GM18498 (cell line): ENCODE results near the gene POLR3GL.
"Not testable (repeated sequence)": the region's sequence is repeated elsewhere in the genome, so short reads cannot be mapped to it uniquely, and the experiment has no call there.

Experiments used
- ATAC-seq: cut with Tn5 transposase; IDR thresholded peaks from one replicate; pipeline ENCODE4 v1.9.1; 2021; ENCODE audit warnings: mild to moderate bottlenecking, moderate library complexity; ENCODE audit not compliant: unreplicated experiment

Gene POLR3GL, protein sequence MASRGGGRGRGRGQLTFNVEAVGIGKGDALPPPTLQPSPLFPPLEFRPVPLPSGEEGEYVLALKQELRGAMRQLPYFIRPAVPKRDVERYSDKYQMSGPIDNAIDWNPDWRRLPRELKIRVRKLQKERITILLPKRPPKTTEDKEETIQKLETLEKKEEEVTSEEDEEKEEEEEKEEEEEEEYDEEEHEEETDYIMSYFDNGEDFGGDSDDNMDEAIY

DNA sequence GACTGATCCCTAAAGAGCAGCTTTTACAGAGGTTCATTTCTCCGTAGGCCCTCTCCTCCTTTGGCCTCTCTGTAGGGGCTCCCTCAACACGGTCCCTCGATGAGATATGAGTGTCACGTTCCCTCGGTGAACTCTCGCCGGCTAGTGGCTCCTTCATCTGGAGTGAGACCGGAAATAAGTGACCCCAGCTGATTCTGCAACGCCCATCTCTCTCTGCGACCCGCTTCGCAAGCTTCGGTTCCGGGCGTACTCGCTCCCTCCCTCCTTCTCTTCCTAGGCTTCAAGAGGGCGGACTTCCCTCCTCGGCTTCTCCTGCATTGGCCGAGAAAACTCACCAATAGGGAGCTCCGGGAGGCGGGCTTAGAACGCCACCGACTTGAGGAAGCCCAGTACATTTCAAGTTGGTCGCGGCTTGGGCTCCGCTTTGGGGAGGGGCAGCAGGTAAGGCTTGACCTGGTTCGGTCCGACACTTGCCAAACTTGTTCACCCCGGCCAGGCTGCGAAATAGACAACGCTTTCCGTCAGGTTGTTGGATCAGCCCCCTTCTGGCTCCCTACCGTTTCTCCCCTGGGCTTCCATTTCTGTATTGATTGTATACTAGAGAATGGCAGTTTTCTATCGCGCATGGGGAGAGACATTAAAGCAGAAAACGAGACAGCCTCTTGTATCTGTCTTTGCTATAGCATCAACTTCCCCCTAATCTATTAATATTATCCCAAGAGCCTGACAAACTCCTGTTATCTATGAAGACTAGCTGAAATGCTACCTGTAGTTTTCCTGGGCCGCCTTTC lies at the start of gene POLR3GL, which contains the start of gene ANKRD34A:
Gene POLR3GL, plus strand, starts transcription at position 363 of the 791 bp plus-strand sequence. CDS start 10,176 bp downstream, outside the sequence.
Gene ANKRD34A, minus strand, starts transcription at position 248 of the 791 bp plus-strand sequence. CDS start 2,816 bp downstream, outside the sequence.
- peak; percentile 94 for ATAC-seq

DNA sequence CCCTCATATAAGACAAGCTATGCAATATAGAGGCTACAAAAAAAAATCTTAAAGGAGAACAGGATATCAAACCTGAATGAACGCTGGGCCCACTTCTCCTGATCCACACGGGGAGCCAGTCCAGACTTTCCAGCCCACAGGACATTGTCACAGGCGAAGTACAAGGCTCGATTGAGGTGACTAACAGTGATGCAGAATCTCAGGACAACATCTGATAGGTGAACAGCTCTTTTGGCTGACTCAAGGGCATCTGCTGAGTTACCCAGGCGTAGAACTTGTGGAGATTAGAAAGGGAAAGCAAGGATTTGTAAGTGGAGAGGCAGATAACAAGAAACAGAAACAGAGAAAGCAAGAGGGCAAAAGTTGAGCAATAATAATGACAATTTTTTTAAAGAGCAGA lies 47.7 kb upstream of the POLR3GL start:
- ATAC-seq, result no peak

DNA sequence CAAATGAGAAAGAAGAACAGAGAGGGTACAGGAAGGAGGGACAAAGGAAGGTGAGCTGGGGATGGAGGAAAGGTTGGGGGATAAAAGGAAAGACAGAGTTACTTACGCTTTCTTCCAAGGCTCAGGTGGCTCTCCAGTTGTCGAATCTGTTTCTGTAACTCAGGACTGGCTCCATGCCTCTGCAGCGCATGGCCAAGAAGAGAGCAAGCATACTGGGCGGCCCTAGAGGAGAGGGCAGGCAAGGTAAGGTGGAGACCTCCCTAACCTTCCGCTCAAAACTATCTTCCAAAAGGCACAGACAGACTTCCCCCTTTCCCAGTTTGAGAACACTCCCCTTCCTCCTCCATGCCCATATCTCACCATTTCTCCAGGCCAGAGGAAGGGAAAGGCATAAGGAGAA lies 46.9 kb upstream of the POLR3GL start:
- ATAC-seq, result no peak

DNA sequence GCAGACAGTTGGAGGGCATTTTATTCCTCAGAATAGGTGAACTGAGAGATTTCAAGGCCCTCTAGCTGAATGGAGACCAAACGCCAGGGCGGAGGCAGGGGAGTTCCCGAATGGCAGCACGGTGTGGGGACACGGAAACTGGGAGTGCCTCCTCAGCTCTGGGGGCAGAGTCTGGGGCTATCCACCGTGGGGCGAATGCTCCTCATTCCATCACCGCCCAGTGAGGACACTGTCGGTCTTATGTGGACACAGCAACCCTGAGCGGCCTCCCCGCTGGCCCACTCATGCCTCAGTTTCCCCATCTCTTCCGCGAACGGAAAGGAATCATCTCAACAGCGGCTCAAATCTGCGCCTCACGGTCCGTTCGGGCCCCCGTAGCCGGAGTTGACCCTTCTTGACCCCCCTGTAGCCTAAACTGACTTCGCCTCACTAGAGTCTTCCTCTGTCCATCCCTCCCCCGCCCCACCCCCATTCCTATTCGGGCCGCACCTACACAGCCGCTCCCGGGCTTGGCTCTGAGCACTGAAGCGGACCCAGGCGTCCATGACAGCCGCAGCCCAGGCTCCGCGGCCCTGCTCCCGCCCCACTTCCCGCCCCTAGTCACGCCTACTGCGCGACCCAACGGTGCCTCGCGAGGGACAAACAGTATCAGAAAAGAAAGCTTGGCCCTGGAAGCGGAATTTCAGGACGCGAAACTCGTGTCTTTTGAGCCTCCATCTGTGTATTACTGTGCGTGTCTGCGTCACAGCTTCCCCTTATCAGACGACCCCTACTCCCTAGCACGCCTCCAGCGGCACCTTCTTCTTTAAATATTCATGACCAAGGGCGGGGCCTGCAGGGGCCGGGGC lies 46.1 kb upstream of the POLR3GL start, which contains the start of gene PEX11B:
Gene PEX11B, minus strand, starts transcription at position 574 of the 848 bp plus-strand sequence. Its CDS starts 29 bp downstream, at position 545.
- peak; percentile 87 for ATAC-seq

DNA sequence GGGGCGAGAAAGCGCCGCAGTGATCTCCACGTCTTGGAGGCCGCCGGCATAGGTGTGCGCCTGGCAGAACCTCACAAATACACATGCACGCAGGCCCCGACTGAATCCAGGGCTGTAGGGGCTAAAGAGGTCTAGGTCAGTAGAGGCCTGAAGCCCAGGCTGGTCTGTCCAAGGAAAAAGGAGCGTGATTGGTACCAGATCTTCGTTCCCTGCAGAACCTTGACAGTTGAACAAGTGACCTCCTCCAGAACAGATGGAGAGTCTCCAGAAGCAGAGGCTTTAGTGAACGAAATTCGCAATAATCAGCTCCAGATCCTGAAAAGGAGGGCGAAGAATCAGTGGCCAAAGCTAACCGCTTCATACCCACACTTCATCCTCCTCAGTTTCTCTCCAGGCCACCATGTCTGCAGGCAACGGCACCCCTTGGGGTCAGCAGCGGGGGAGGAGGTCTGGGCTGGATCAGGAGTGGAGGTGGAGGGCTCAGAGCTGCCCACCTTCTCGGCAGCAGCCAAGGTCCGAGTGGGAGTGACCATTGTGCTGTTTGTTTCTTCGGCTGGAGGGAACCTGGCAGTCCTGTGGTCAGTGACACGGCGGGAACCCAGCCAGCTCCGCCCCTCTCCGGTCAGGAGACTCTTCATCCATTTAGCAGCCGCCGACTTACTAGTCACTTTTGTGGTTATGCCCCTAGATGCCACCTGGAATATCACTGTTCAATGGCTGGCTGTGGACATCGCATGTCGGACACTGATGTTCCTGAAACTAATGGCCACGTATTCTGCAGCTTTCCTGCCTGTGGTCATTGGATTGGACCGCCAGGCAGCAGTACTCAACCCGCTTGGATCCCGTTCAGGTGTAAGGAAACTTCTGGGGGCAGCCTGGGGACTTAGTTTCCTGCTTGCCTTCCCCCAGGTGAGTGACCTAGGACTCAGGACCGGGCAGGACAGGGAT lies 45.2 kb upstream of the POLR3GL start:
- peak; percentile 5 for ATAC-seq

DNA sequence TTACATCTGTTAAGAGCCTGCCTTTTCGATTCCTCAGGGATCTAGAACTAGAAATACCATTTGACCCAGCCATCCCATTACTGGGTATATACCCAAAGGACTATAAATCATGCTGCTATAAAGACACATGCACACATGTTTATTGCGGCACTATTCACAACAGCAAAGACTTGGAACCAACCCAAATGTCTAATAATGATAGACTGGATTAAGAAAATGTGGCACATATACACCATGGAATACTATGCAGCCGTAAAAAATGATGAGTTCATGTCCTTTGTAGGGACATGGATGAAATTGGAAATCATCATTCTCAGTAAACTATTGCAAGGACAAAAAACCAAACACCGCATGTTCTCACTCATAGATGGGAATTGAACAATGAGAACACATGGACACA lies 44.2 kb upstream of the POLR3GL start:
- not testable (repeated sequence) for ATAC-seq

DNA sequence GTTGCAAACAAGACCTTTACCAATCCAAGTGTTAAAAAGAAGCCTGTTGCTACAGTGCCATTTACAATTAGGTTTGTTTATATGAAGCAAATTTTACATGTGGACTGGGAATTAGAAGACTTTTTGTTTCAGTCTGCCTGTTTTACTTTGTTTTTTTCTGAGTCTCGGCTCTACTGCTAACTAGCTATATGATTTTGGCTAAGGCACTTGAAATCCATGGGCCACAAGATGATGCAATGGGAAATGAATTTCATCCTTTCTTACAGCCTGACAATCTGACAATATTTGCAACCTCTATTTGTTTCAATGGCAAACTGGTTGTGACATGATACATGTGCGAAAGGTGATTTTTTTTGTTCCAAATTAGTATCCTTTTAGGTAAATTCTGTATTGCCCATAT lies 42.2 kb upstream of the POLR3GL start:
- no peak for ATAC-seq

DNA sequence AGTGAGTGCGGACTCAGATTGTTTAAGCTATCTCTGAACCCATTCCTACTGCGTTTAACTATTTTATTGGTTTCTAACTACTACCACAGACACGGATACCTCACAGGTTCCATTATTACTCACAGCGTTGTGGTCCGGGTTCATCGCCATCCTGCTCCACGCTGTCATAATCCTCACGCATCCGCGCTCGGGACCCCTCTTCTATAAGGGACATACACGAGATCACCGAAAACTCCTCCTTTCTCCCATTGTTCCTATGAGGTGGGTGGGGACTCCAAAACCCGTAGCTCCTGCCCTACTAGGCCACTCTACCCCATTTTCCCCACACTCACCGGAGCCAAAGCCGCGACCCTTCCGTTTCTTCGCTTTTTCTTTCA lies 37.8 kb upstream of the POLR3GL start:
- ATAC-seq, result peak; percentile 1

DNA sequence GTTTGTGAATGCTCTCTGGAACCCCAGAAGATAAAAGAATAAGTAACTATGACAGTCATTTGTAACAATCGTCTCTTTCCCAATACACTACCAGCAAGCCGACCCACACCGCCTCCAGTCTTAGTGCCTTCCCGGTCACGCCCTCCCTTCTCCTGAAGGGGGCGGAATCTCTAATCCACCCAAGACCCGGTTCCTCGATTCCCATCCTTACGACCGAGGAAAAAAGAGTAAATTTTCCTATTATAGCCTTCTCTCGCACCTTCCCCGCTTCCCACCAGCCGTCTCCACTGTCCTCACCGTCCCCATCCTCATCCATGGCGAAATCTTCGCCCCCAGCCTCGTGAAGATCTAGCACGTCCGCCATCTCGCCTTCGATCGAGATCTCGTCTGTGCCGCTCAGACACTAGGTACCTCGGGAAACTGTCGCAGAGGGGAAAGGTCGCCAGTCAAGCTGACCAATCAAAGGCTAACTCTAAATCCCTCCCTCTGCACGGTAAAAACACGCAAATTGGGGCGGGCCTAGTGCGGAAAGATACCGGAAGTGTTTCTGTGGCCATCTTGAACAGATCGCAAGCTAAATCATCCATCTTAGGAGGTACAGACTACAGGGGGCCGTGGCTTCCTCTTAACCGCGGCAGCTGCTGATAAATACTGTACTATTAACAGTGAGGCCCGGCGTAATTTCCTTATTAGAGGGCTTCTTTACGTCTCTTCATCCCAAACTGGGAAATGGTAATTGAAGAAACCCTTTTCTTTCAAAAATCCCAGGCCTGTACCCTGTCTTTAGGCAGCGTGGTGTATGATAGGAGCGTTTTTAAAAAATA lies 37.2 kb upstream of the POLR3GL start, which contains the start of gene RBM8A:
Gene RBM8A, minus strand, starts transcription at position 422 of the 824 bp plus-strand sequence. Its CDS starts 58 bp downstream, at position 364.
- ATAC-seq, result peak; percentile 97

DNA sequence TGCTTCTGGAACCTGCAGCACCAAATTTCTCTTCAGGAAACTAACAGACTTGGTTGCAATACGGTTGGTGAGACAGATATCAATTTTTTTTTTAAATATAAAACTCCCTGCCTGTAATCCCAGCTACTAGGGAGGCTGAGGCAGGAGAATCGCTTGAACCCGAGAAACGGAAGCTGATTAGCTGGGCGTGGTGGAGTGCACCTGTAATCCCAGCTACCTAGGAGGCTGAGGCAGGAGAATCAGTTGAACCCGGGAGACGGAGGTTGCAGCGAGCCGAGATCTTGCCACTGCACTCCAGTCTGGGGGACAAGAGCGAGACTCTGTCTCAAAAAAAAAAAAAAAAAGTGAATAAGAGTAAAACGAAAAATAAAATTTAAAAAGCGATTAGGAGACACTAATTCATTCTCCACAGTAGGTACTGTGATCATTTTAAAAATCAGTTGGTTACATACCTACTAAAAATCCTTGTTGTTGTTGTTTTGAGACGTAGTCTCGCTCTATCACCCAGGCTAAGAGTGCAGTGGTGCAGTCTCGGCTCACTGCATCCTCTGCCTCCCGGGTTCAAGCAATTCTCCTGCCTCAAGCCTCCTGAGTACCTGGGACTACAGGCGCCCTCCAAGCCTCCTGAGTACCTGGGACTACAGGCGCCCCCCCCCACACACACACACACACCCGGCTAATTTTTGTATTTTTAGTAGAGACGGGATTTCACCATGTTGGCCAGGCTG lies 36.4 kb upstream of the POLR3GL start:
- no peak for ATAC-seq

DNA sequence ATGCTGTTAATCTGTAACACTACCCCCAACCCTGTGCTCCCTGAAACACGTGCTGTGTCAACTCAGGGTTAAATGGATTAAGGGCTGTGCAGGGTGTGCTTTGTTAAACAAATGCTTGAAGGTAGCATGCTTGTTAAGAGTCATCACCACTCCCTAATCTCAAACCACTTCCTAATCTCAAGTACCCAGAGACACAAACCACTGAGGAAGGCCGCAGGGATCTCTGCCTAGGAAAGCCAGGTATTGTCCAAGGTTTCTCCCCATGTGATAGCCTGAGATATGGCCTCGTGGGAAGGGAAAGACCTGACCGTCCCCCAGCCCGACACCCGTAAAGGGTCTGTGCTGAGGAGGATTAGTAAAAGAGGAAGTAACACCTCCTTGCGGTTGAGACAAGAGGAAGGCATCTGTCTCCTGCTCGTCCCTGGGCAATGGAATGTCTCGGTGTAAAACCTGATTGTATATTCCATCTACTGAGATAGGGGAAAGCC lies 31.9 kb upstream of the POLR3GL start:
- not testable (repeated sequence) for ATAC-seq

DNA sequence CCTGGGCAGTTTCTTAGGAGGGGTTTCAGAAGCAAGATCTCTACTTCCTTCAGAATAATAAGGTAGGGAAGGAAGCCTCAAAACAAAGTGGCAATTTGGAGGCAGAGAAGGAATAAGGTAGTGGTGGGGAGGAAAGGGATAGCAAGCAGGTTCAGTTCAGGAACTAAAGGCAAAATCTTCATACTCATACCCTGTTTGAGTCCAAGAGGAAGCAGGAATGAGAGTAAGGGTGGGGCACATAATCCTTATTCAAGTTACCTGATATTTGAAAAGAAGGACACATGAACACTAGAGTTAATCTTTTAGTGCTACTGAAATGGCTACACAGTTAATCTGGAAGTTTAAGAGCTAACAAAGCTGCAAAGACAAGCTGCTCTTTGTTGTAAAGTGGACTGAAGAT lies 28.8 kb upstream of the POLR3GL start:
- no peak for ATAC-seq

DNA sequence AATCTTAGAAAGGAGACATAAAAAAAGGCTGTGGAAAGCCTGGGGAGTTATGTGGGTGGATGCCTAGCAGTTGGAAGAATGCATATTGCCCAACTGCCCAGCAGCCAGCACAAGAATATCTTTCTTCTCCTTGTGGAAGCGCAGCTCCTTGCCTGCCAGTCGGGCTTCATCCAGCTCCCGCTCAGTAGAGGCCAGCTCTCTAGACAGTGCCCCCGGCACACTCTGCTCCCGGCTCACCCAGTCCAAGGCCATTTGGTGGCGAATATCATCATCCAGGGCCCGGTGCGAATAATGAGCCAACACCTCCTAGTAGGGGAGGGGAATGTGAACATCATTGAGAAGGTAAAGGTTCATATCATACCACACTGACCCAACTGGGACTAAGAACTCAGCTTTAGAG lies 28.2 kb upstream of the POLR3GL start:
- ATAC-seq, result no peak

DNA sequence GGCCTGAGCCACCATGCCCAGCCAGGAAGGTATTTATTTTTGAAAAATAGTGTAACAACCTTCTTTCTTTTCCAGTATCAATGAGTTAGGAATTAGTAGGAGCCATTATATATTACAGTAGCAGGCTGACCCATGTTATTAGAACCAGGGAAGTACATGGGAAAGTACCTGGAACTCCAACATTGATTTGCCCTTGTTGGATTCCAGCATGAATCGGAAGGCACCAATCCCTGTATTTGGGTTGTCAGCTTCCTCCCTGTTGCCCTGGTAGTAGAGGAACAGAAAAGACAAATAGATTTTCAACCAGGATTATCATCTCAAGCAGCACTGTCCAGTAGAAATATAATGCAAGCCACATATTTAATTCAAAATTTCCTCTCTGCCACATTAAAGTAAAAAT lies 27.1 kb upstream of the POLR3GL start:
- ATAC-seq, result no peak

DNA sequence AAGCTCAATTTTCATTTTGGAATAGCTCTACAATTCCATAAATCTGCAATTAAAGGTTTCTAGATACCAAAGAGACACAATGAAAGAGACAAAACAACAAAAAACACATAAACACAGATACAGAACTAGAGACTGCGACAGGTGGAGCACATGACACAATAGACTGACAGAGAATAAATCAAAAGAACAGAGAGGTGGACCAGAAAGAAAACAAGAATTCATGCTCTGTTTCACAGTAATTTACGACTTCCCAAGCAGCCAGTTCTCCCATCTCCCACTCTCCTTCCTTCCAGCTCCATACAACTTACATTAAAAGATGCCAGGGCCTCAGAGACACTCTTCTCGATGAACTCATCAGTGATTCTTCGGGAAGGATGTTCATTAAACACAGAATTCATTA lies 22.1 kb upstream of the POLR3GL start:
- ATAC-seq, result no peak

DNA sequence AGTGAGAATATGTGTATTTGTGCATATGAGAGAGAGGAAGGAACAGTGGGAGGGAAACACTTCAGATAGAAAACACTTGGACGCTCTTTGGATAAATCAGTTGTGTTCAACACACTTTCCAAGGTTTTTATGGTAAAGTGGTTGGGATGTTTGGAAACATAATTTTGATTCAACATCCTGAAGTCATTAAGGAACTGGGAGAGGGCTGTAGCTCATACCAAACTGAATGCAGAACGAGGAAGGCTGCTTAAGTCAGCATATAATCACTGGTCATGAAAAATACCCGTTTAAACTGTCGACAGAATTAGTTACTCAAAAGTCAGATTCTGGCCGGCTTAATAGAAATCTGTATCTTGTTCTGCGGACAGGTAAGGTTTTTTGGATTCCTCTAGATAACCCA lies 21.6 kb upstream of the POLR3GL start:
- ATAC-seq, result no peak

DNA sequence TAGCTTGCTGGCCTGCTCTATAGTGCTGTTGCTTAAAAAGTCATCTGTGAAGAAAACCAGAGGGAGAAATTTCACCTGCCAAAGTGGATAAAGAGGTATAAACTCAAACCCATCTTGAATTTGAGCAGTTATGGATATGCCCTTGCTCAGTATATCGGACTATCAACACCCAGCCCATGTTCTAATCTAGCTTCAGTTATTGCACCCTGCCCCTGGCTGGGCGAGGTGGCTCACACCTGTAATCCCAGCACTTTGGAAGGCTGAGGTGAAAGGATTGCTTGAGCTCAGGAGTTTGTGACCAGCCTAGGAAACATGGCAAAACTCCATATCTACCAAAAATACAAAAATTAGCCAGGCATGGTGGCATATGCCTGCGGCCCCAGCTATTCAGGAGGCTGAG lies 20.0 kb upstream of the POLR3GL start:
- no peak for ATAC-seq

DNA sequence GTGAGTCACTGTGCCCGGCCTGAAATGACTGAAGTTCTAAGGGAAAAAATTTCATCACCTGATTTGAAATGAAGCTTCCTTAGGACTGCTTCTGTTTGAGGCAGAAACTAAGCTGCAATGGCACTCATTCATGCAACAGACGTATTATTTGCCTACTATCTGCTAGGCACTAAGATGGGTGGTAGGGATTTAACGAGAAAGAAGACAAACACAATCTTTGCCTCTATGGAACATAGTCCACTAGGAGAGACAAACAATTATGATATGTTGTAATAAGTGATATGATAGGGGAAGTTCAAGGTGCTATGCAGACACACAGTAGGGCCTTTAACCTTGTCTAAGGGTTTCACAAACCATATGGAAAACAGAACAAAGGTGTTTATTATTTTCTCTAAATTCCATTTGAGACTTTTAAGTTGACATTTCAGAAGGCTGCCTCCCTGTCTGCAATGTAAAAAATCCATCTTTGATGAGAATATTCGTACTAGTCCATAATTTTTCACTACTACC lies 18.0 kb upstream of the POLR3GL start:
- no peak for ATAC-seq
